HCT116 (cell line): ENCODE data around the gene SC5D. TPM values are rescaled to one million over a fixed set of nuclear protein-coding genes. Genes with fewer than 3 reads are reported as not detected.

Experiments used
- ATAC-seq: fragments of 200-7000 bp; cut with Tn5 transposase; 2 replicates; pipeline ENCODE4 v1.9.1; 2020; ENCODE audit warnings: mild to moderate bottlenecking, moderate library complexity
- BruUV-seq: library from RNA; stranded (reverse); fragments of 400-500 nt; replicated peaks from 2 replicates; lab custom pipeline; 2021; lab: Mats Ljungman, UMichigan
- CTCF ChIA-PET: fragments of 300-600 bp; sonication (Branson Sonifier 250); formaldehyde crosslinking; loops from one replicate; lab custom pipeline; 2021; ENCODE audit warnings: antibody characterized with exemption; lab: Charles Lee
- POLR2A ChIA-PET: fragments of 300-600, 350-600 bp; sonication (Branson Sonifier 250); formaldehyde crosslinking; loops from one replicate; lab custom pipeline; 2021; ENCODE audit warnings: antibody characterized with exemption; lab: Charles Lee
- RAD21 ChIA-PET, 2 experiments: fragments of 300-600 bp; sonication (Branson Sonifier 250); formaldehyde crosslinking; loops; one replicate each; lab custom pipeline; 2023; ENCODE audit warnings: low total read pairs in 2 of 2; ENCODE audit not compliant: uncharacterized antibody in 2 of 2, unreplicated experiment in 2 of 2, low non-redundant PET in 1 of 2; lab: Charles Lee
- DNase-seq: peaks from one replicate; pipeline ENCODE4 v3.0.0-alpha.2; 2010; ENCODE audit warnings: low read depth, low spot score
- H2AFZ ChIP-seq: fragments of 200-600 bp; shearing (Covaris generic), sonication (generic); 2 replicates; pipeline ENCODE4 v1.6.1; 2017; ENCODE audit warnings: low read depth, mixed run types, mixed read lengths, antibody characterized with exemption, low read length; ENCODE audit not compliant: poor library complexity, severe bottlenecking
- H3K27ac ChIP-seq: 2 replicates; pipeline ENCODE4 v1.5.1; 2012; ENCODE audit warnings: low read depth, low read length
- H3K27me3 ChIP-seq: fragments of 200-600 bp; sonication (generic); 2 replicates; pipeline ENCODE4 v1.6.1; 2016; ENCODE audit warnings: mixed run types, low read length, mixed read lengths; ENCODE audit not compliant: insufficient read depth
- H3K36me3 ChIP-seq, 2 experiments: fragments of 200-500 bp in 1 of 2; fragments of 200-600 bp in 1 of 2; sonication (Bioruptor generic) in 1 of 2; sonication (generic) in 1 of 2; 2 replicates each; pipeline versions ENCODE4 v1.5.1 to v1.6.1; 2014 to 2016; ENCODE audit warnings: low read length in 2 of 2, inconsistent platforms in 1 of 2, mixed read lengths in 1 of 2, mixed run types in 1 of 2; ENCODE audit not compliant: insufficient read depth in 2 of 2, control insufficient read depth in 1 of 2
- H3K4me1 ChIP-seq, 2 experiments: fragments of 200-600 bp in 1 of 2; sonication (generic) in 1 of 2; 2 replicates each; pipeline versions ENCODE4 v1.5.1 to v1.6.1; 2012 to 2017; ENCODE audit warnings: low read length in 2 of 2, inconsistent platforms in 1 of 2, mild to moderate bottlenecking in 1 of 2, mixed read lengths in 1 of 2, mixed run types in 1 of 2, moderate library complexity in 1 of 2; ENCODE audit not compliant: insufficient read depth in 2 of 2, control insufficient read depth in 1 of 2
- H3K4me2 ChIP-seq: fragments of 200-600 bp; sonication (generic); 2 replicates; pipeline ENCODE4 v1.6.1; 2017; ENCODE audit warnings: mixed run types, low read length, mixed read lengths
- H3K4me3 ChIP-seq, 2 experiments: fragments of 200-600 bp in 1 of 2; sonication (generic) in 1 of 2; replicated peaks in 1 of 2; 2 replicates each; pipeline ENCODE4 v1.5.1; 2011 to 2016; ENCODE audit warnings: low read length in 2 of 2, control low read depth in 1 of 2, low read depth in 1 of 2, mild to moderate bottlenecking in 1 of 2, mixed read lengths in 1 of 2, mixed run types in 1 of 2
- H3K79me2 ChIP-seq: fragments of 200-600 bp; sonication (generic); 2 replicates; pipeline ENCODE4 v1.6.1; 2017; ENCODE audit warnings: mild to moderate bottlenecking, mixed run types, low read length, moderate library complexity, mixed read lengths; ENCODE audit not compliant: insufficient read depth
- H3K9ac ChIP-seq: fragments of 200-600 bp; sonication (generic); 2 replicates; pipeline ENCODE4 v1.6.1; 2016; ENCODE audit warnings: low read length, mixed read lengths
- H3K9me2 ChIP-seq: fragments of 200-600 bp; sonication (generic), shearing (Covaris generic); 2 replicates; pipeline ENCODE4 v1.6.1; 2017; ENCODE audit warnings: mixed run types, mild to moderate bottlenecking, moderate library complexity; ENCODE audit not compliant: insufficient read depth
- H3K9me3 ChIP-seq, 2 experiments: fragments of 200-500 bp in 1 of 2; fragments of 200-600 bp in 1 of 2; sonication (Bioruptor generic) in 1 of 2; sonication (generic) in 1 of 2; 2 replicates each; pipeline ENCODE4 v1.6.1; 2014 to 2017; ENCODE audit warnings: low read length in 2 of 2, mixed read lengths in 2 of 2, inconsistent platforms in 1 of 2, low read depth in 1 of 2, mild to moderate bottlenecking in 1 of 2, mixed run types in 1 of 2, moderate library complexity in 1 of 2; ENCODE audit not compliant: control insufficient read depth in 1 of 2, insufficient read depth in 1 of 2
- H4K20me1 ChIP-seq: fragments of 200-600 bp; sonication (generic), shearing (Covaris generic); 2 replicates; pipeline ENCODE4 v1.6.1; 2017; ENCODE audit warnings: mixed run types, mild to moderate bottlenecking, moderate library complexity; ENCODE audit not compliant: insufficient read depth
- CBX3 ChIP-seq: IDR thresholded peaks from 2 replicates; pipeline ENCODE4 v1.6.1; 2012; ENCODE audit warnings: low read depth
- CEBPB ChIP-seq: IDR thresholded peaks from 2 replicates; pipeline ENCODE4 v1.6.1; 2012; ENCODE audit warnings: low read depth
- POLR2AphosphoS5 ChIP-seq: IDR thresholded peaks from 2 replicates; pipeline ENCODE4 v1.6.1; 2011; ENCODE audit warnings: mild to moderate bottlenecking, low read depth, low read length, moderate library complexity
- RAD21 ChIP-seq: IDR thresholded peaks from 2 replicates; pipeline ENCODE4 v1.6.1; 2012; ENCODE audit warnings: low read depth, mild to moderate bottlenecking
- SIN3A ChIP-seq: IDR thresholded peaks from 2 replicates; pipeline ENCODE4 v1.6.1; 2012; ENCODE audit warnings: low read depth
- TCF7L2 ChIP-seq: IDR thresholded peaks from 2 replicates; pipeline ENCODE4 v1.7.0; 2011; ENCODE audit warnings: borderline replicate concordance, inconsistent platforms; ENCODE audit not compliant: insufficient read depth, insufficient read length; ENCODE audit errors: extremely low read depth
- YY1 ChIP-seq: IDR thresholded peaks from 2 replicates; pipeline ENCODE4 v1.6.1; 2011; ENCODE audit warnings: low read length, low read depth, moderate library complexity, mild to moderate bottlenecking; ENCODE audit not compliant: insufficient replicate concordance; ENCODE audit errors: extremely low read depth
- intact Hi-C: fragments of 100-400 bp; cut with micrococcal nuclease; formaldehyde crosslinking; loops from 2 replicates; pipeline ENCODE4 v1.10.0; 2022
- total RNA-seq: library from RNA; stranded (reverse); gene quantifications from one replicate; pipeline ENCODE4 v1.2.1, GENCODE V29; 2021; ENCODE audit not compliant: unreplicated experiment
- TF ChIP-seq, protein P1 (sequence below): IDR thresholded peaks from 2 replicates; pipeline ENCODE4 v1.6.1; 2011; ENCODE audit warnings: mild to moderate bottlenecking, low read length, moderate library complexity; ENCODE audit not compliant: insufficient replicate concordance; ENCODE audit errors: extremely low read depth
- TF ChIP-seq, protein P2 (sequence below): IDR thresholded peaks from 2 replicates; pipeline ENCODE4 v1.6.1; 2012
- TF ChIP-seq, protein P3 (sequence below): IDR thresholded peaks from 2 replicates; pipeline ENCODE4 v1.6.1; 2012
- TF ChIP-seq, protein P4 (sequence below), 3 experiments: fragments of 200-600 bp in 1 of 3; sonication (generic) in 1 of 3; IDR thresholded peaks in 2 of 3; conservative IDR thresholded peaks in 1 of 3; 2 replicates each; pipeline ENCODE4 v1.5.1; 2012 to 2017; ENCODE audit warnings: low read depth in 2 of 3, low read length in 2 of 3, antibody characterized with exemption in 1 of 3, borderline replicate concordance in 1 of 3, control low read depth in 1 of 3, mild to moderate bottlenecking in 1 of 3, mixed read lengths in 1 of 3, mixed run types in 1 of 3, moderate library complexity in 1 of 3; ENCODE audit not compliant: insufficient read depth in 1 of 3

The SC5D gene
- total RNA-seq, 1 experiment from 2014 or later, result 24.1 TPM

DNA sequence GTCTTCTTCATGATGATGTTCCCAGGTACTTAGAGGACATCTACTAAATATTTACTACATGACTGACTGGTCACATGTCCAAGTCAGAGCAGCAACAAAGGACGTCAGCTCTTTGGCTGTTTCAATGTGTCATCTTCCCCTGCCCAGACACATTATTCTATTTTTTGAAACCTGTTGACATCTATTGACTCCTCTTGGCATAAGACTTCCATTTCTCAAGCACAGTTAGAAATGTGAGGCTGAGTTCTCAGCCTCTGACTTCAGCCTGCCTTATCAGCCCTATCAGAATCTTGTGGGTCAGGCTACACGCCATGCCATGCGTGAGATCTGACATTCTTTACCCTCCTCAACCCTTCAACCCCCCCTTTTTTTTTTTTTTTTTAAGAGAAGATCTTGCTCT, 63.8 kb downstream of the SC5D start:
- no peak overlapping the region for H2AFZ ChIP-seq
- no peaks in the 10 kb centered on the region for H3K4me1 ChIP-seq
- H3K9ac ChIP-seq, result no peak overlapping the region
- ChIA-PET RAD21 (no interaction called here), CTCF (no interaction called here), POLR2A (no interaction called here)
- H3K4me2 ChIP-seq, result no peak overlapping the region
- H3K9me3 ChIP-seq, result no peaks in the 10 kb centered on the region
- ATAC-seq (no peak), DNase-seq (no peak)
- H3K27me3 ChIP-seq, result no peaks in the 10 kb centered on the region; the same call in none of the 2 replicates
- BruUV-seq, result no TSS peak
- no peak for TF ChIP-seq YY1
- no peak for TF ChIP-seq POLR2AphosphoS5
- no peak for TF ChIP-seq CEBPB
- TF ChIP-seq CBX3, result no peak
- TF ChIP-seq, protein P1, sequence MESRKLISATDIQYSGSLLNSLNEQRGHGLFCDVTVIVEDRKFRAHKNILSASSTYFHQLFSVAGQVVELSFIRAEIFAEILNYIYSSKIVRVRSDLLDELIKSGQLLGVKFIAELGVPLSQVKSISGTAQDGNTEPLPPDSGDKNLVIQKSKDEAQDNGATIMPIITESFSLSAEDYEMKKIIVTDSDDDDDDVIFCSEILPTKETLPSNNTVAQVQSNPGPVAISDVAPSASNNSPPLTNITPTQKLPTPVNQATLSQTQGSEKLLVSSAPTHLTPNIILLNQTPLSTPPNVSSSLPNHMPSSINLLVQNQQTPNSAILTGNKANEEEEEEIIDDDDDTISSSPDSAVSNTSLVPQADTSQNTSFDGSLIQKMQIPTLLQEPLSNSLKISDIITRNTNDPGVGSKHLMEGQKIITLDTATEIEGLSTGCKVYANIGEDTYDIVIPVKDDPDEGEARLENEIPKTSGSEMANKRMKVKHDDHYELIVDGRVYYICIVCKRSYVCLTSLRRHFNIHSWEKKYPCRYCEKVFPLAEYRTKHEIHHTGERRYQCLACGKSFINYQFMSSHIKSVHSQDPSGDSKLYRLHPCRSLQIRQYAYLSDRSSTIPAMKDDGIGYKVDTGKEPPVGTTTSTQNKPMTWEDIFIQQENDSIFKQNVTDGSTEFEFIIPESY, result no peak
- TF ChIP-seq TCF7L2, result no peak
- no peak for TF ChIP-seq RAD21
- TF ChIP-seq SIN3A, result no peak
- TF ChIP-seq, protein P2, sequence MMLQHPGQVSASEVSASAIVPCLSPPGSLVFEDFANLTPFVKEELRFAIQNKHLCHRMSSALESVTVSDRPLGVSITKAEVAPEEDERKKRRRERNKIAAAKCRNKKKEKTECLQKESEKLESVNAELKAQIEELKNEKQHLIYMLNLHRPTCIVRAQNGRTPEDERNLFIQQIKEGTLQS, result no peak
- TF ChIP-seq, protein P3, sequence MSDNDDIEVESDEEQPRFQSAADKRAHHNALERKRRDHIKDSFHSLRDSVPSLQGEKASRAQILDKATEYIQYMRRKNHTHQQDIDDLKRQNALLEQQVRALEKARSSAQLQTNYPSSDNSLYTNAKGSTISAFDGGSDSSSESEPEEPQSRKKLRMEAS, result no peak
- TF ChIP-seq, protein P4, sequence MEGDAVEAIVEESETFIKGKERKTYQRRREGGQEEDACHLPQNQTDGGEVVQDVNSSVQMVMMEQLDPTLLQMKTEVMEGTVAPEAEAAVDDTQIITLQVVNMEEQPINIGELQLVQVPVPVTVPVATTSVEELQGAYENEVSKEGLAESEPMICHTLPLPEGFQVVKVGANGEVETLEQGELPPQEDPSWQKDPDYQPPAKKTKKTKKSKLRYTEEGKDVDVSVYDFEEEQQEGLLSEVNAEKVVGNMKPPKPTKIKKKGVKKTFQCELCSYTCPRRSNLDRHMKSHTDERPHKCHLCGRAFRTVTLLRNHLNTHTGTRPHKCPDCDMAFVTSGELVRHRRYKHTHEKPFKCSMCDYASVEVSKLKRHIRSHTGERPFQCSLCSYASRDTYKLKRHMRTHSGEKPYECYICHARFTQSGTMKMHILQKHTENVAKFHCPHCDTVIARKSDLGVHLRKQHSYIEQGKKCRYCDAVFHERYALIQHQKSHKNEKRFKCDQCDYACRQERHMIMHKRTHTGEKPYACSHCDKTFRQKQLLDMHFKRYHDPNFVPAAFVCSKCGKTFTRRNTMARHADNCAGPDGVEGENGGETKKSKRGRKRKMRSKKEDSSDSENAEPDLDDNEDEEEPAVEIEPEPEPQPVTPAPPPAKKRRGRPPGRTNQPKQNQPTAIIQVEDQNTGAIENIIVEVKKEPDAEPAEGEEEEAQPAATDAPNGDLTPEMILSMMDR (IDR thresholded peaks at IDR 0.05 in 2 of 3, conservative IDR thresholded peaks at IDR 0.05 in 1 of 3; ENCODE audit: borderline replicate concordance in 1 of 3, insufficient read depth in 1 of 3, low read depth in 2 of 3, low read length in 2 of 3), result no peak
- no peaks in the 10 kb centered on the region for H3K36me3 ChIP-seq
- H3K27ac ChIP-seq, result no peak overlapping the region
- H4K20me1 ChIP-seq, result no peaks in the 10 kb centered on the region
- H3K9me2 ChIP-seq, result no peaks in the 10 kb centered on the region
- H3K79me2 ChIP-seq, result no peaks in the 10 kb centered on the region
- intact Hi-C loops, result no loop called here
- H3K4me3 ChIP-seq, result no peak overlapping the region

Other genes starting within 250 kb of the SC5D start
- 0.81 TPM for gene TECTA, start 191.5 kb upstream of the SC5D start, total RNA-seq
- 17.4 TPM for gene SORL1, start 159.5 kb downstream of the SC5D start, total RNA-seq